GM12891 (cell line): Measurements from ENCODE around the gene ITGA2B.
A peak's percentile ranks its signal among the peaks of the same experiment; 100 is the strongest.

Source experiments
- POLR2A ChIP-seq: IDR thresholded peaks from 2 replicates; pipeline ENCODE4 v1.6.1; 2011; ENCODE audit warnings: low read depth, low read length, control low read depth
- POLR2AphosphoS5 ChIP-seq: IDR thresholded peaks from 2 replicates; pipeline ENCODE4 v1.6.1; 2011; ENCODE audit warnings: low read depth, low read length, control low read depth
- POU2F2 ChIP-seq: IDR thresholded peaks from 2 replicates; pipeline ENCODE4 v1.6.1; 2011; ENCODE audit warnings: low read depth, mild to moderate bottlenecking, control low read depth, low read length, moderate library complexity

DNA sequence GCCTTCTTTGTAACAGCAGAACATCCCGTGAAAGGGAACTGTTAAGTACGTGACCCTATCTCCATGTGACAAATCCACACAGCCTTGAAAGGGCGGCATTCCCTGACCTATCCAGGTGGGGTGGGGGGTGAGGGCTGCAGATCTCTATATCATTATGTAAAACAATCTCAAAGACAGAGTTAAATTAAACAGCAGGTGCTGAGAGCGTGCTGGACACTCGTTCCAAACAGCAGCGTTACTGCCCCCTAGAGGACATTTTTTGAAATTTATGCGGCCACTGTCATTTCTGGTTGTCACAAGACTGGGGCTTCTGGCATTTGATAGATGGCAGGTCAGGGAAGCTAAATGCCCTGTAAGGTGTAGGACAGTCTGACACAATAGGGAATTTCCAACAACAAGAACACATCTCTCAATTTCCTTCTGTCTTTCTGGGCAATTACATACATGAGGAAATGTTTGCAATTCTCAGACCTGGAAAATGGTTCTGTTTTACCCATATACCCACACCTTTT lies 58.1 kb downstream of the ITGA2B start:
- TF ChIP-seq POLR2A (no peak), POLR2AphosphoS5 (no peak), POU2F2 (peak; percentile 70; the same call in 1 of the 2 replicates)
